GM12801 (cell line): Measurements from ENCODE around the gene AMBRA1.

Experiments used
- CTCF ChIP-seq: IDR thresholded peaks from one replicate; pipeline ENCODE4 v1.5.1; 2011; ENCODE audit warnings: control low read depth; ENCODE audit not compliant: insufficient read length; ENCODE audit errors: extremely low read depth

AMBRA1 gene

GRCh38 chr11:46600194-46600960, 6.6 kb upstream of the AMBRA1 start:
- no peak for TF ChIP-seq CTCF

- TF ChIP-seq CTCF: no peak
These were observed 5.7 kb upstream of the AMBRA1 start for GRCh38 chr11:46599340-46600193.

GRCh38 chr11:46597609-46598219, 3.9 kb upstream of the AMBRA1 start:
- TF ChIP-seq CTCF: no peak

- no peak for TF ChIP-seq CTCF
These were observed 3.3 kb upstream of the AMBRA1 start for GRCh38 chr11:46597155-46597554.

- TF ChIP-seq CTCF: no peak
These were observed 962 bp upstream of the AMBRA1 start for GRCh38 chr11:46594785-46595184.

GRCh38 chr11:46594374-46594700, 514 bp upstream of the AMBRA1 start:
- TF ChIP-seq CTCF: no peak
